ENCODE data around the gene LPP.

Gene LPP

DNA sequence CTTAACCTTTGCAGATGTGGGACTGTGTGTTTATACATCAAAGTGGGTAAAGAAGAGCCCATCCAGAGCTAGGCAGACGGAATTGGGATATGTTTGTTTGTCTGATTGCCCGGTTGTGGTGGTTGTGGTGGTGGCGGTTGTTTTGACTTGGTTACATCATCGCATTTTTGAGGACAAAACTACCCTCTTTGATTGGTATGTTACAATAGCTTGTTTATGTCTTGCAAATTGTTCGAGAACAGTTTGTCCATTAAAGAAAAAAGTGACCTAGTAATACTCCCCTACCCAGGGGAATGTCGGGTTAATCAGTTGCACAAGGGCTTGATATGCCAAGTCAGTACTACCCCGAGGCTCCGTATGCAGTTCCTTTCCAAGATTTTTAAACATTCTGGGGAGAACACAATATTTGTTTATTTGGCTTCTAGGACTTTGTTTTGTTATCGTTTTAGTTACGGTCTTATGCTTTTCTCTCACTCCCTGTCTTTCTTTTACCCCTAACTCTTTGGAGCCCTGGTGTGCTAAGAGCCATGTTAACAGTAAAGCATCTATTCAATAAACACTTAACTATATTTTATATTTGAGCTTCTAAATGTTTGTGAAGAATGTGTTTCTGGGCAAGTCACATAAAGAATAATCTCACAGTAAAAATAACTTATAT lies 315.4 kb downstream of the LPP start:
- no peak for DNase-seq (ENCODE audit: low read depth in 1 of 2, low spot score in 1 of 2)

DNA sequence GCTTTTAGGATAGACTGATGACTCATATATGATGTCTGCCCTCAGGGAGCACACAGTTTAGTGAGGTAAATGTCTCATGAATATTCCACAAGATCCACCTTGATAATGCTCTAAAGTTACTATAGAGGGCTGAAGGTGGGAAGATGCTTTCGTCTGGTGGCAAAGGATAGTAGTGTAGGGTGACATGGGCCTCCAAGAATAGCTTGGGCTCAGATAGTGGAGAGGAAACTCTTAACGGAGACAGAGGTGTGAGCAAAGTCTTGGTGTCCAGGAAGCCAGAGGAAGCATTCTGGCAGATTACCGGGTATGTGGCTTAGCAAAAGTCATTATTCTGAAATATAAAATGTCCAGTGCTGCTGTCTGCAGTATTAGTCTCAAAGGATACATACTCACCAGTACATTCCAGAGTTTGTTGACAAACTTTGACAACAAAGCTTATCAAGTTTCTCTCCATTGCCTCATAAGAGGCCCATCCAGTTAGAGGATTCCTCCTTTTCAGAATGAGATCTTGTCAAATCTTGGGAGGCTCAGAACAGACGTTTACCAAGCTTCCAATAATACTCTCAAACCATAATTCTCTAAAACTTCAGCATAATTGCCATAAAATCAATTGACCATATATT lies 316.7 kb downstream of the LPP start:
- no peak for DNase-seq (ENCODE audit: low read depth in 1 of 2, low spot score in 1 of 2)

DNA sequence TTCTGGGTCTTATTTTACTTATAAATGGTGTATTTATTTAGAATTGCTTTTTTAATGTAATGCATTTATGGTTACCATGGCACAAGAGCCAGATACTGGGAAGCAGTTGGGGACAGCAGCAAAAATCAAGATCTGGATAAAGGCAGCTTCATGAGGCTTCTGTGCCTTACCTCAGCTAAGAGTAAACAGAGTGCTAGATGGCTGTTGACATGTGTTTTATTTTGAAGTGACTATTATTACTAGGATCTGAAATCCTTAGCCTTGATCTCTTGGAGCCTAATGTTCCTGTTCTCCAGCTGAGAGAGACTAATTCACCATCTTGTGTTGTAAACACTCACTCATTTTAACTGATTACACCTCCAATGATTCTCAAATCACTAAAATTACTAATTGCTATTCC lies 317.8 kb downstream of the LPP start:
- DNase-seq (ENCODE audit: low read depth in 1 of 2, low spot score in 1 of 2), result no peak

DNA sequence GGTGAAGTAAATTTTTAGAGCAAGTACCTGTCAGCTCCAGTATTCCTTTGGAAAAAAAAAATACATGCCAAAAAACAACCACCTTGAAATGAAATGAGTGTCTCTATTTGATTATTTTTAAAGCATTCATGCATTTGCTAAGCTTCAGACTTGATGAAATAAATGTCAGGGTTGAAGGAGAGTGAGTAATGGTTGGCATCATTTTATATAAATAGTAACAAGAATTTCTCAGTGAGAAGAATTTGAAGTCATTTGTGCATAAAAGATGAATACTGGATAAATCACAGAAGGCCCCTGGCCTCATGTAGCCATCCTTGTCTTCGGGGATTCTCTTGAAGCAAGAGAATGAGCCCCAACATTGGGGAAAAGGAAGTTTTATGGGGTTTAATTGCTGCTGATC lies 318.4 kb downstream of the LPP start:
- no peak for DNase-seq (ENCODE audit: low read depth in 1 of 2, low spot score in 1 of 2)

DNA sequence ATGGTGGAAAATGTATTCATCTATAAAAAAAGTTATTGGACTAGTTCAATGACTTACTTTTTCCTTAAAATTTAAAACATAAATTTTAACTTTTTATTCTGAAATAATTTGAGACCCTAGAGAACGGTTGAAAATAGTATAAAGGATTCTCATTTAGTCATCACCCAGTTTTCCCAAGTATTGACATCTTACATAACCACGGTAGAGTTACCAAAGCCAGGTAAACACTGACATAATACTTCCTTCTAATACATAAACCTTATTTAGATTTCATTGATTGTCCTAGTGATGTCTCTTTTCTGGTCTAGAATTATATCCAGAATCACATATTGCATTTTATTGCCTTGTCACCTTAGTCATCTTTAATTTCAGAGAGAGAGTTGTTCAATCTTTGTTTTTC lies 319.1 kb downstream of the LPP start:
- DNase-seq (ENCODE audit: low read depth in 1 of 2, low spot score in 1 of 2), result no peak

DNA sequence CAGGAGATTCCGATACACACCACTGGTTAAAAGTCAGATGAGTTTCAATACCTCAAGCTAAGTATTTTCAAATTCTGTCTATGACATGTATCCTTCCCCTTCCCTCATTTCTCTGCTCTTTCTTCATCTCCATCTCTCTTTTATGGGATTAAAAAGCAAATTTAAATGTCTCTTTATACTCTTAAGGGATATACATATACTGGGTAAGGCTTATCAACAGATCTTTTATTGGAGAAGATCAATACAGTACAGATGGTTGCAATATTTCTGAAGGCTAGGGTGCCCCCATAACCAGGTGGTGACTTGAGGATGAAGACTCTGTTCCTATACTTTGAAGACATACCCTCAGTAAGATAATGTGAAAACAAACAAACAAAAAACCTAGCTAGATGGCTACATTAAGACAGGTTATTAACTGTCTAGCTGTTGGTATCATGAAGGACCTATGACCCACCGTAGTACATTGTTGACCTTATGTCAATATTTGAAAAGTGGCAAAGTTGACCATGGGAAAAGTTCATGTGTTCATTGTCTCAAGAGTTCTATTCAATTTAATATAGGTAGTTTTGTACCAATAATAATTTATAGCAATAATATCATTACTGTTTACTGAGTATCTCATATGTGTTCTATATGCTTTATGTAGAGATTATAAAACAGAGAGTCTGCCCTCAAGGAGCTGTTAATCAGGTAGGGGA lies 319.8 kb downstream of the LPP start:
- no peak for DNase-seq (ENCODE audit: low read depth in 1 of 2, low spot score in 1 of 2)

DNA sequence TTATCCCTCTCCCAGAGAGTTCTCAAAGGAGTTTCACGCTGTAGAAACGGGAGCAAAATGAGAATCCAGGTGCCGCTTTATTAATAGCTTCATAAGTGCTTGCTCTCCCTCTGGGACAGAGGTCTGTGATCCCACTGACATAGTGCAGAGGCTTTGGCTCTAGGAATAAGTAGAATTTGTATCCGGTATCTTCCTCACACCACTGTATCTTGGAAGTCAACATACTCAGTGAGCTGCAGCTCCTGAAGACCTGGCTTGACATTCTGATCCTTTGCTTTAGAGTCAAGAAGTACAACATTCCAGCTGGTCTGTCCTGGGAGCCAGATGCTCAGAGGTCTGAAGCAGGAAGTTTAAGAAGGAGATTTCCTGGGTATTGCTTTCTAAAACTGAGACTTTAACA lies 323.0 kb downstream of the LPP start:
- DNase-seq (ENCODE audit: low read depth in 1 of 2, low spot score in 1 of 2), result no peak

DNA sequence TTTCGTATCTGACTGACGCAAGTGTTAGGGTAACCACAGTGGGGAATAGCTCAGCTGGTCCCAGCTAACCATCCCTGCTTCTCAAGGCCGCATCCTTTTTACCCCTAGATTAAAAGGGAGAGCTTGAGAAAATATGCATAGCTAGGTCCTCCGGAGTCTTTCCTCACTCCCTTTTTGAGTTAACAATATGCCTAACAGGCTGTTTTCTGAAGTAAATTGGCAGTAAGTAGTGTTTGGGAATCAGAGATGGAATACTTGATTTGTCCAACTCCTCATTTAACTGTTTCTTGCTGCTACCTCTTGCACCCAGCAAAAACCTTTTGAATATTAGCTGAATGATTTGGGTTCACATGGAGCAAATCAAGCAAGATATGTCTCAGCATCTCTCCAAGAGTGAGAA lies 326.1 kb downstream of the LPP start:
- no peak for DNase-seq (ENCODE audit: low read depth in 1 of 2, low spot score in 1 of 2)

DNA sequence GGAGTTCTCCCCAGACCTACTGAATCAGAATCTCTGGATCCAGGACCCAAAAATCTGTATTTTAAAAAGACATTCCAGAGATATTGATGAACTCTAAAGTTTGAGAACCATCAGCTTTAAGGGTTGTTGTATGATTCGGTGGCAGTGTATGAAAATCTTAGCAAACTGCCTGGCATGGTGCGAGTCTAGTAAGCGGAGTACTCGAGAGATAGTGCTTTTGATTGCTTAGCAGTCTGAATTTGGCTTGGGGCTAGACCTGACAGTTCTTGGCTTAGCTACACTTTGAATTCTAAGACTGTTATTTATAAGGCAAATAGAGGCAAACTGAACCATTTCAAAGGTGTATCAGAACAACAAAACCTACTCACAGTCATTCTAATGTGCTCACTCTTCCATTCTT lies 329.0 kb downstream of the LPP start:
- DNase-seq (ENCODE audit: low read depth in 1 of 2, low spot score in 1 of 2), result no peak

DNA sequence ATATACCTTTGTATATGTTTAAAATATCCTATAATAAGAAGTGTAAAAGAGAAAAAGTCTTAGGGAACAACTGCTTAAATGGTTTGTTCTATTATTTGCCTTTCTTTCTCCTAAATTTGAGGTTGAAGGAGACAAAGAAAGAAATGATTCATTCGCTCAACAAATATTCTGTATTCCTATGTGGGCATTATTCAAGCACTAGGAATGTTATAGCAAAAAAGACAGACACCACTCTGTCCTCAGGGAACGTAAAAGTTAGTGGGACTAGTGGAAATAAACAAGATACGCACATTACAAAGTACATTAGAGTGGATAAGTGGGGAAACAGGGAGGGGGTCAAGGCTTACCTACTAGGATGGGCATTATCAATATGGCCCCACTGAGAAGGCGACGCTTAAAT lies 332.2 kb downstream of the LPP start:
- no peak for DNase-seq (ENCODE audit: low read depth in 1 of 2, low spot score in 1 of 2)

DNA sequence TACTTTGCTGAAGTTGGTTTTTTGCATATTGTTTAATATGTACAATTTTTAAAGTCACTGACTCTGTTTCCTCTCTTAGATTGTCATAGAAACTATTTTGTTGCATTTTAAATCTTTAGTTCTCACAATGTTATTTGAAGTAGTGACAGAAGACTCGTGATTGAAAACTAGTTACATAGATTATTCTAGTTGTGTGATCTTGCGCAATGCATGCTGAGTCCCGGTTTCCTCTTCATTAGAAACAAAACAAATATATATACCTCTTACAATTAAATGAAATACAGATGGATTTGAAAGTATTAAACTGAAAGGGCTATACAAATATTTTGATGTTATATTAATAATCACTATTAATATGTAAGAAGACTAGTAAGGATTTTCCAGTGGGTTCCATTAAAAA lies 333.0 kb downstream of the LPP start:
- DNase-seq (ENCODE audit: low read depth in 1 of 2, low spot score in 1 of 2), result no peak

DNA sequence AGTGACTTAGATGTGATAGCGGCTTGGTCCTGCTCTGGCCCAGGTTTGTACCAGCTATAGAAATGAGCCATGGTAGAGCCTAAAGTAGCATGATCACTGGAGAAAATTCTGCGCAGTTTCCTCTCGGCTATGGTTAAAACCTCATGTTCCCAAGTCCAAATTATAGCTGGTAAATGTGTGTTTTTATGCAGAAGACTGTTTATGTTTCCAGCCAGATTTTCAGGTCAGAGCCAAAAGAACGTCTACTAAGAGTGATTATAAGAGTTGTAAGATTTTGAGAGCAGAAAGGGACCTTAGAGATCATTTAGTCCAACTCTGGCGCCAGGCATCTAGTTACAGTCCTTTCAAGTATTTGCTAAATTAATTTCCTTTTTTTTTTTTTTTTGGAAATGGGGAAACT lies 333.7 kb downstream of the LPP start:
- no peak for DNase-seq (ENCODE audit: low read depth in 1 of 2, low spot score in 1 of 2)

DNA sequence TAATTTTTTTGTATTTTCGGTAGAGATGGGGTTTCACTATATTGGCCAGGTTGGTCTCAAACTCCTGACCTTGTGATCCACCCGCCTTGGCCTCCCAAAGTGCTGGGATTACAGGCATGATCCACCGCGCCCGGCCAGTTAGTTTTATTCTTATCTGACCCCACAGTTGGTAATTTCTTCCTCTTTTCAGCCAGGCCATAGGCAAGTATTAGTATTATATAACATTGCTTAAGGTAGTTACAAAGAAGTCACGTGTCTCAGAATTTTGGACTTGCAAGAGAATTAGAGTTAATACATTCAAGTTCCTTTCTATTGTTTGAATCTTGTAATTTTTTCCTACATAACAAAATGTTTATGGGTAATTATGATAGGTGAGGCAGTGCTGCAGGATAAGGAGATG lies 334.8 kb downstream of the LPP start:
- no peak for DNase-seq (ENCODE audit: low read depth in 1 of 2, low spot score in 1 of 2)

DNA sequence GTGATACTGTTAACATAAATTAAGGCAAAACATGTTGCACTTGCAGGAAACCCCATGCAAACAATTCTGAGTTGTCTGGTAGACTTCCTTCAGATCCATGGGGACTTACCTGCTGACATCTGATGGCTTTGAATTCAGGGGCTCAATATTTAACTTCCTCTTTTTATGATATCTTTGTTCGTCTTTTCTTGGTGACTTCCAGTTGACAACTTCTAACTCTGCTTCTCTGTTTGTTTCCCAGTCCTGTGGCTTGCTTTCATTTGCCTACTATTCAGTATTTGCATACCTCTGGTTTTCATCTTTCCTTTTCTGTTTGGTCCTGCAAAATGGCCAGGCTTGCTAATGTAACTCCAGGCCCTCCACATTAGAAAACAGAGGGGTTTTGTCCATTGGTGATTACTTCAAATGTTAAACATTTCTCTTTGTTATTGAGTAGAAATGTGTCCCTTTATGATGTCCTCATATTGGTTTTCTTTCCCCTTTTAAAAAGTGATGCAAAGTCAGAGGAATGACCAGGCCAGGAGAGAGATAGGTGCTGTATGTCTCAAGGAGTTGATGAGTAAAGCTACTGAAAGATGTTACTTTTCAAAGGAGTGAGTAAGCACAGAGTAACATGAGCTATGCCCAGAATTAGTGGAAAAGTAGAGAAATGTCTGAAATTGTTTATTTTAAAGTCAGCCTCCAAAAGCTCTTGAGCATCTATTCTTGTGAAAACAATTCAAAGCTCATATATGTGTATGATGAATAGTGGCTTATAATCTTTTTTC lies 335.9 kb downstream of the LPP start:
- no peak for DNase-seq (ENCODE audit: low read depth in 1 of 2, low spot score in 1 of 2)

DNA sequence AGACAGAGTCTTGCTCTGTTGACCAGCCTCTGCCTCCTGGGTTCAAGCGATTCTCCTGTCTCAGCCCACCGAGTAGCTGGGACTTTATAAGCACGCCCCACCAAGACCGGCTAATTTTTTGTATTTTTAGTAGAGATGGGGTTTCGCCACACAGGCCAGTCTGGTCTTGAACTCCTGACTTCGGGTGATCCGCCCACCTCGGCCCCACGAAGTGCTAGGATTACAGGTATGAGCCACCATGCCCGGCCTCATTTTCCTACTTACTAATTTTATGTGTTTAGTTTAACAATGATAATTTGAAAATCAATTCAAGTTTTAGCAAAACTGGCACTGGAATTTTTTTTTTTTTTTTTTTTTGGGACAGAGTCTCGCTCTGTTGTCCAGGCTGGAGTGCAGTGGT lies 336.5 kb downstream of the LPP start:
- DNase-seq (ENCODE audit: low read depth in 1 of 2, low spot score in 1 of 2), result no peak

DNA sequence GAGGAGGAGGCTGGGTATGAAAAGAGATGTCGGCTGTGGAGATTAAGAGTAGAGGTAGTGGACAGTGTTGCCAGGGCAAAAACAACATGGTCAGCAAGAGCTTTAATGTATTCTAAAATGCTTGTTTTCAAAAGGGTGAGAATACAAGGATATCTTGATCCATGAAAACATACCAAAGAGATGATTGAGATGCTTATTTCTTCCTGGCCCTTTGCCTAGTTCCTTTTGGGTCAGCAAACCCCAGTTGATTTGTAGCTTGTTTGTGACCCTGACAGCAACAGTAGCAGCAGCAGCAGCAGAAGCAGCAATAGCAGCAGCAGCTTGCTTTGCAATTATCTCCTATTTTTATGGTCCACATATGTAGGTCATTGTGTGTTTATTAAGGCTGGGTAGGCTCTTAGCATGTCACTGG lies 337.3 kb downstream of the LPP start:
- DNase-seq (ENCODE audit: low read depth in 1 of 2, low spot score in 1 of 2), result no peak

DNA sequence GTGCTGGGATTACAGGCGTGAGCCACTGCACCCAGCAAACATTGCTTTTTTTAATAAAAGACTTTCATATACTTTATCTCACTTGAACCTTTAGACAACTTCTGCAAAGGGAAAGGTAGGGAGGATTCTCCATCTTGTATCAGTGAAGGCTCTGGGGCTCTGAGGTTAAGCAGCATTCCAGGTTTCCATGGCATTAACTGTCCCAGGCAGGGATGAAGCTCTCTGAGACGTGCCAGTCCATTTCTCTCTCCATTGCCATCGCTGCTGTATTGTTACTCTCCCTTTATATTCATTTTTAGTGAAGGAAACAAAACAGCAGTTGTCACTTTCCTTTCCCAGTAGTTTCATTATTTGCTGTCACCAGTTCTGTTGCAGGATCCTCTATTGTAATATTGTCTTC lies 342.4 kb downstream of the LPP start:
- DNase-seq (ENCODE audit: low read depth in 1 of 2, low spot score in 1 of 2), result no peak

DNA sequence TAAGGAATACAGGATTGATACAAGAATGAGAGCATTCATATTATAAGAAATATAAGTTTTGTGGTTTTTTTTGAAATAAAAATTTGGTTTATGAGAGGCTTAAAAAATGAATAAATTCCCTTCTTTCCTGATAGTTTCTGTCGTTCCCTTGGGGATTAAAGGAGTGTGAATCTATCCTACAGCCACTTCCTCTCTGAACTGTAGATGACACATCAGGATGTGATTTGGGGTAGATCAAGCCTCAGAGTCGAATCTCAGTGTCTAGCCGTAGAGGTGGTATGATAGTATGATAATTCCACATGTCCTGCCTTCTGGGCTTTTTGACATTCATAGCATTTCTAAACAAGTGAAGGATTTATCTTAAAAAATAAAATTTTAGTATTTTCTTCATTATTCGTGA lies 343.1 kb downstream of the LPP start:
- no peak for DNase-seq (ENCODE audit: low read depth in 1 of 2, low spot score in 1 of 2)

DNA sequence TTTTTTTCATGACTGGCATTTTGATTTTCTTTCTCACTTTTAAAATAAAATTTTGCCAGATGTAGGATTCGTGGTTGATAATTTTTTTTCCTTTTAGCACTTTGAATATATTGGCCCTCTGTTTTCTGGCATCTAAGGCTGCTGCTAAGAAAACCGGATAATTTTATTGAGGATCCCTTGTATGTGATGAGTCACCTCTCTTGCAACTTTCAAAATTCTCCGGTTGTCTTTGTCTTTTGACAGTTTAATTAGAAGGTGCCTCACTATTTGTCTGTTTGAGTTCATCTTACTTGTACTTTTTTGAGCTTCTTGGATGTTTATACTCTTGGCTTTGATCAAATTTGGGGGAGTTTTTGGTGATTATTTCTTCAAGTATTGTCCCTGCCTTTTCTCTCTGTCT lies 349.7 kb downstream of the LPP start:
- DNase-seq (ENCODE audit: low read depth in 1 of 2, low spot score in 1 of 2), result no peak

DNA sequence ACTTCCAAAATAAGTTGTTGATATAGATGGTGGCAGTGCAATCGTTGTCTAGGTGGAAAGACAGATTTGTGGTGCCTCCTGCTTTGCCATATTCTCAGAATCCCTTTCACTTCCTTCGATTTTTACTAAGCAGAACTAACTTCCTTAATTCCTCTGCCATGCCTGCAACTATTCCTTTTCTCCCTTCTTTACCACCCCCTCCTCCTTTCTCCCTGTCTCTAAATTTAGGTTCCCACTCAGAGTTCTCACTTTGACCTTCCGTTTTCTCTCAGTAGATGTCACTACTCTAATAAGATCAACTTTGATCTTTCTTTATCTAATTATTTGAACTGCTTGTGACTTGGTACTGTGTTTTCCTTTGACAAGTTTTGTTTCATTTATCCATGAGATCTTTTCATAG lies 351.2 kb downstream of the LPP start:
- DNase-seq (ENCODE audit: low read depth in 1 of 2, low spot score in 1 of 2), result no peak

DNA sequence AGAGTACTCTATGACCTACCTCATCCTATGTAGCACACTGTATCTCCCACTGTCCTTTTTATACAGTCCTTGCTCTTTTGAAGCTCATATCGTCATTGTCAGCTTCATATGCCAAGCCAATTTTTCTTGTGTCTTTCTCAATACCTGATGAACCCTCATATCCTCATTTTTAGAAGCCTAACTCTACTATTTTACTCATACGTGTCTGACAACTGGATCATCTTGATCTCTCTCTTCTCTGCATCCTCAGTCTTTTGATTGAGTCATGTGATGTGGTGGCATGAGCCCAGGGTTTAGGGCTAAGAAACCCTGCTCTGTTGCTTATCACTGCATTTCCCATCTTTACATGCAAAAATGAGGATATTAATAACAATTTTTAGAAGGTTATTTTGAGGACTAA lies 352.0 kb downstream of the LPP start:
- DNase-seq (ENCODE audit: low read depth in 1 of 2, low spot score in 1 of 2), result no peak

DNA sequence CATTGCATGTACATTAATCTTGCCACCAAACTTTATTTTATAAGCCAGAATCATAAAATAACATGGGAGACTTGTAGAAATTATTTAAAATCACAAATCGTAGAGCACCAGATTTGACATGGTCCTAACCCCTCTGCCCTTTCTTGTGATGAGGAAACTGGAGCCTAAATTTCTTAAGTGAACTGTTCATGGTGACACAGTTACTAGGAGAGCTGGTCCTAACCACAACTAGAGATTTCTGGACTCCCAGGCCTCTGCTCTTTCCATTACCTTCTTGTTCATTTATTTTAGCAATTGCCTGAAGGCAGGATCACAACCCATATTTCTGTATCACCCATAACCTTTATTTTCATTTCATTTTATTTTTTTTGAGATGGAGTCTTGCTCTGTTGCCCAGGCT lies 352.5 kb downstream of the LPP start:
- DNase-seq (ENCODE audit: low read depth in 1 of 2, low spot score in 1 of 2), result no peak

Measured in stimulated activated CD4-positive, alpha-beta T cell treated with anti-CD3 and anti-CD28 coated beads, Interleukin-15, amount 100 ng/mL, for 1 hour (primary cell).